Hepatocyte (in vitro differentiated cells): Measurements from ENCODE around the gene MTA3.

Experiments used
- CTCF ChIP-seq: fragments of 200-600 bp; sonication (generic); IDR thresholded peaks from 2 replicates; pipeline ENCODE4 v1.5.1; 2016; ENCODE audit warnings: antibody characterized with exemption, mild to moderate bottlenecking; ENCODE audit not compliant: poor library complexity
- EZH2 ChIP-seq: fragments of 200-600 bp; sonication (generic); IDR thresholded peaks from 2 replicates; pipeline ENCODE4 v1.6.1; 2016; ENCODE audit warnings: antibody characterized with exemption, mild to moderate bottlenecking, borderline replicate concordance

- TF ChIP-seq CTCF: no peak
- TF ChIP-seq EZH2: no peak
Observed at GRCh38 chr2:42761554-42761953, 193.1 kb downstream of the MTA3 start.
